Measurements from ENCODE around the gene C19orf18. TPM values are rescaled to one million over a fixed set of nuclear protein-coding genes. Genes with fewer than 3 reads are reported as not detected.

The C19orf18 gene
- total RNA-seq, 1 donor from 2014 or later: not detected

DNA sequence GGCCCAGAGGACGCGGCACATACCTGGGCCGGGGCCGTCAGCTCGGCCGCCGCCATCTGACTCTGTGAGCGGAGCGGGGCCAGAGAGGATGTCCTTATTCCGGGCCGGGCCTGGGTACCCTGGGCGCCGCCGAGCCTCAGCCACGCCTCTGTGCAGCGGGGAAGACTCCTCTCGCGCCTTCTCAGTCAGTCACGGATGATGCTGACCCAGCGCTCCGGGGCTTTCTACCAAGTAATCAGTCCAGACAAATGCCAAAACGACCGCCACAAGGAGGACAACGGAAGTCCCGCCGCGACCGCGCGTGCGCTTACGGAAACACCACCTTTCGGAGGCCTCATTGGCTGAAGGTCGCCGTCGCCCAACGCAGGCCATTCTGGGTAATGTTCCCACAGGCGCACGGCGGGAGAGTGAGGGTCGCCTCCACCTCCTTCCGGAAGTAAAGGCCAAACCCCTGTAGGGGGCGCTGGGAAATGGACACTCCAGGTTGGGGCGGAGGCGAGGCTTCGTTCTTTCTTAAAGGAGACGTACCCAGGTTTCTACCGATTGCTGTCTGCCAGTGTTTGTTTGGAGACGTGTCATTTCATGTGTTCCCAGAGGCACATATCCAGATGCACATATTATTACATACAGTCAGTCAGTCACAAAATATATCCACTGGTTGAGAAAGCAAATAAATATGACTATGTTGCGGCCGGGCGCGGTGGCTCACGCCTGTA, 26.8 kb downstream of the C19orf18 start, which contains the start of gene ZNF256:
ZNF256 (minus strand) TSS at position 288 of the 716 bp plus-strand sequence; CDS start at position 56, 232 bp downstream.
- intact Hi-C loops (cut with DNase I): loop anchor here (1.0 kb wide), 1 partner anchor 208 kb away; no protein-coding TSS in a partner anchor
- Histone ChIP-seq H3K4me3 (peak within 1 kb of the TSS; percentile 58 to 82), H3K9me3 (peaks cover 39 to 54% of the 10 kb centered on the region in 2 donors), H3K27ac (peak within 1 kb of the TSS; percentile 78 to 82), H3K36me3 (peaks cover 16 to 21% of the 10 kb centered on the region in 2 donors), H3K4me1 (no peaks in the 10 kb centered on the region), H3K27me3 (no peaks in the 10 kb centered on the region)
- TF ChIP-seq, protein P1, sequence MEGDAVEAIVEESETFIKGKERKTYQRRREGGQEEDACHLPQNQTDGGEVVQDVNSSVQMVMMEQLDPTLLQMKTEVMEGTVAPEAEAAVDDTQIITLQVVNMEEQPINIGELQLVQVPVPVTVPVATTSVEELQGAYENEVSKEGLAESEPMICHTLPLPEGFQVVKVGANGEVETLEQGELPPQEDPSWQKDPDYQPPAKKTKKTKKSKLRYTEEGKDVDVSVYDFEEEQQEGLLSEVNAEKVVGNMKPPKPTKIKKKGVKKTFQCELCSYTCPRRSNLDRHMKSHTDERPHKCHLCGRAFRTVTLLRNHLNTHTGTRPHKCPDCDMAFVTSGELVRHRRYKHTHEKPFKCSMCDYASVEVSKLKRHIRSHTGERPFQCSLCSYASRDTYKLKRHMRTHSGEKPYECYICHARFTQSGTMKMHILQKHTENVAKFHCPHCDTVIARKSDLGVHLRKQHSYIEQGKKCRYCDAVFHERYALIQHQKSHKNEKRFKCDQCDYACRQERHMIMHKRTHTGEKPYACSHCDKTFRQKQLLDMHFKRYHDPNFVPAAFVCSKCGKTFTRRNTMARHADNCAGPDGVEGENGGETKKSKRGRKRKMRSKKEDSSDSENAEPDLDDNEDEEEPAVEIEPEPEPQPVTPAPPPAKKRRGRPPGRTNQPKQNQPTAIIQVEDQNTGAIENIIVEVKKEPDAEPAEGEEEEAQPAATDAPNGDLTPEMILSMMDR (IDR thresholded peaks at IDR 0.05): peak; percentile 33 to 47 (median 46)
- peak; percentile 55 to 95 for DNase-seq (ENCODE audit: low spot score in 2 of 2)

DNA sequence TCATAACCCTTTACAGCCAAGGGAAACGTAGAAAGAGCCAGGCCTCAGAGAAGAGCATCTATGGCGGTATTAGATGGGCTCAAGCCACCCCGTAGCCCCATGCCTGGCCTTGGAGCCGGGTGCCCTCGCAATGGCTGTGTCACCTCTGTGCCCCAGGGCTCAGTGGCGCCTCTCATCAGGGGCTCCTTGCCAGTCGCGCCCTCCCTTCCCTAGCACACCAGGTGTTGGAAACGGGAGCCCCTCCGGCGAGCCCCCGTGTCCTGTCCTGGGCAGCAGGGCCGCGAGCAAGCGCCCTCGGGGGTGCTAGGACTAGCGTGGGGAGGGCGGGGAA, 27.3 kb downstream of the C19orf18 start:
- peaks cover 21 to 26% of the 10 kb centered on the region in 2 donors for H3K36me3 ChIP-seq
- TF ChIP-seq, protein P1 (IDR thresholded peaks at IDR 0.05): no peak
- H3K4me1 ChIP-seq: no peaks in the 10 kb centered on the region
- H3K27me3 ChIP-seq: no peaks in the 10 kb centered on the region
- H3K9me3 ChIP-seq: peaks cover 44 to 57% of the 10 kb centered on the region in 2 donors
- DNase-seq (ENCODE audit: low spot score in 2 of 2): no peak
- H3K4me3 ChIP-seq: peak overlapping the region; percentile 58 to 82
- intact Hi-C loops (cut with DNase I): loop anchor here (1.0 kb wide), 1 partner anchor 208 kb away; no protein-coding TSS in a partner anchor
- peak overlapping the region; percentile 78 to 82 for H3K27ac ChIP-seq

DNA sequence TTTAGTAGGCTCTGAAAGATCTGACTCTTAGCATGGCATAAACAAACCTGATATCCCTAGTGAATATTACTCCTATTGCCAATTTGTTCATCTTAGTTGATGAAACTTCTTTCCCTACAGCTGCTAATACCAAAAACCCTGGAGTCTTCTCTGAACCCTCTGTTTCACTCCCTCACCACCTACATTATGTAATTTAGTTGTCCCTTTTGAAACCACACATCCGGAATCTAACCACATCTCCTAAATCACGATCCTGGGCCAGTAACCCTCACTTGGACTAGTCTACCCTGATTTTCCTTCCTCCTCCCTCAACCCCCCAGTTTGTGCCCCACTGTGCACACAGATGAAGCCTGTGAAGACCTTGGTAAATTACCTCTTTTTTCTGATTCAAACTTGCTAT, 28.0 kb downstream of the C19orf18 start:
- H3K36me3 ChIP-seq: peaks cover 29 to 33% of the 10 kb centered on the region in 2 donors
- intact Hi-C loops (cut with DNase I): no loop called here
- peak overlapping the region in 1 of 2 donors; percentile 82 for H3K4me3 ChIP-seq
- TF ChIP-seq, protein P1 (IDR thresholded peaks at IDR 0.05): no peak
- H3K9me3 ChIP-seq: peaks cover 51 to 58% of the 10 kb centered on the region in 2 donors
- H3K4me1 ChIP-seq: no peaks in the 10 kb centered on the region
- DNase-seq (ENCODE audit: low spot score in 2 of 2): no peak
- no peak overlapping the region for H3K27ac ChIP-seq
- no peaks in the 10 kb centered on the region for H3K27me3 ChIP-seq

DNA sequence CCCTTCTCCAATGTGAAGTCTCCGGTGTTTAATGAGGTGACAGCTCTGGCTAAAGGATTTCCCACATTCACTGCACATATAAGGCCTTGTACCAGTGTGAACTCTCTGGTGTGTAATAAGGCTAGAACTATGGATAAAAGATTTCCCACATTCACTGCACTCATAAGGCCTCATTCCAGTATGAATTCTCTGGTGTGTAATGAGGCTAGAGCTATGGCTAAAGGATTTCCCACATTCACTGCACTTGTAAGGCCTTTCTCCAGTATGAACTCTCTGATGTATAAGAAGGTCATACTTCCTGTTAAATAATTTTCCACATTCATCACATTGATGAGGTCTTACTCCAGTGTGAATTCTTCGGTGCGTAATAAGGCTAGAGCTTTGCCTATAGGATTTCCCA, 32.7 kb downstream of the C19orf18 start:
- Histone ChIP-seq H3K4me3 (no peak overlapping the region), H3K27me3 (no peaks in the 10 kb centered on the region), H3K9me3 (peaks cover 80 to 97% of the 10 kb centered on the region in 2 donors), H3K27ac (no peak overlapping the region), H3K4me1 (no peaks in the 10 kb centered on the region), H3K36me3 (peaks cover 42 to 64% of the 10 kb centered on the region in 2 donors)
- TF ChIP-seq, protein P1 (IDR thresholded peaks at IDR 0.05): no peak
- intact Hi-C loops (cut with DNase I): no loop called here
- no peak for DNase-seq (ENCODE audit: low spot score in 2 of 2)

DNA sequence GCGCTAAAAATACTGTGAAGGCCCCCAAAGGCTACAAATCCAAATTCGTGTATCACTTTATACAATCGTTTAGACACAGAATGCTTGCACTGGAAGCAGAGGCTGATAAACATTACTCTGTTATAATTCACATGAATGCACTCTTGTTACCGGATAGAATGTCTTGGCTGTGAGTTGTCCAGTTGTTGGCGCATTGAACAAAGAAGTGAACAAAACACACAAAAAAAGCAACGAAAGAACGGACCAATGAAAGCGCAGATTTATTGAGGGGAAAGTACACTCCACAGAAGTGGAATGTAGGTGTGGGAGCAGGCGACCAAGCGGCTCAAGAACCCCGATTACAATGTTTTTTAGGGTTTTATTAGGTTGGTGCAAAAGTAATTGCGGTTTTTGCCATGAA, 38.6 kb downstream of the C19orf18 start:
- intact Hi-C loops (cut with DNase I): no loop called here
- no peak overlapping the region for H3K27ac ChIP-seq
- peaks cover 71 to 98% of the 10 kb centered on the region in 2 donors for H3K9me3 ChIP-seq

More for the DNA sequence above, 38.6 kb downstream of the C19orf18 start:
- H3K36me3 ChIP-seq: peaks cover 8 to 31% of the 10 kb centered on the region in 2 donors
- H3K4me1 ChIP-seq: no peaks in the 10 kb centered on the region
- H3K4me3 ChIP-seq: no peak overlapping the region
- TF ChIP-seq, protein P1 (IDR thresholded peaks at IDR 0.05): no peak
- H3K27me3 ChIP-seq: no peaks in the 10 kb centered on the region
- no peak for DNase-seq (ENCODE audit: low spot score in 2 of 2)
